HepG2 (cell line): Measurements from ENCODE around the gene MPV17L2. TPM values are rescaled to one million over a fixed set of nuclear protein-coding genes. Genes with fewer than 3 reads are reported as not detected.

Experiments used
- AGO1 ChIP-seq: fragments of 200-400 bp; formaldehyde crosslinking; IDR thresholded peaks from 2 replicates; pipeline ENCODE4 v1.6.1; 2017; ENCODE audit warnings: mild to moderate bottlenecking, low read depth, low read length, moderate library complexity; ENCODE audit not compliant: poor library complexity, severe bottlenecking
- DPF2 ChIP-seq: sonication (generic); formaldehyde crosslinking; IDR thresholded peaks from 2 replicates; pipeline ENCODE4 v1.4.0; 2020; ENCODE audit warnings: mild to moderate bottlenecking, low read depth, missing genetic modification reagents, borderline replicate concordance
- RBM39 ChIP-seq: fragments of 200-400 bp; formaldehyde crosslinking; IDR thresholded peaks from one replicate; pipeline ENCODE4 v1.6.1; 2018; ENCODE audit warnings: antibody characterized with exemption, mild to moderate bottlenecking, low read depth, low read length; ENCODE audit not compliant: poor library complexity, severe bottlenecking
- REXO4 ChIP-seq: sonication (generic); formaldehyde crosslinking; IDR thresholded peaks from 2 replicates; pipeline ENCODE4 v1.8.0; 2022; ENCODE audit warnings: missing genetic modification reagents, mild to moderate bottlenecking, borderline replicate concordance
- TEAD3 ChIP-seq: optimal IDR thresholded peaks from 2 replicates; pipeline ENCODE3; 2016; ENCODE audit warnings: borderline replicate concordance
- ZBTB3 ChIP-seq: sonication (generic); formaldehyde crosslinking; IDR thresholded peaks from 2 replicates; pipeline ENCODE4 v1.4.0; 2020; ENCODE audit warnings: low read depth, mild to moderate bottlenecking, moderate library complexity, missing genetic modification reagents, borderline replicate concordance
- ZC3H4 ChIP-seq: sonication (generic); formaldehyde crosslinking; IDR thresholded peaks from 2 replicates; pipeline ENCODE4 v1.4.0; 2020; ENCODE audit warnings: missing genetic modification reagents, borderline replicate concordance
- ZNF282 ChIP-seq: fragments of 450-650 bp; IDR thresholded peaks from 2 replicates; pipeline ENCODE4 v1.6.1; 2018; ENCODE audit not compliant: partially characterized antibody
- ZNF333 ChIP-seq: sonication (generic); formaldehyde crosslinking; IDR thresholded peaks from 2 replicates; pipeline ENCODE4 v1.4.0; 2020; ENCODE audit warnings: mild to moderate bottlenecking, missing genetic modification reagents, borderline replicate concordance
- ZNF569 ChIP-seq: sonication (generic); formaldehyde crosslinking; IDR thresholded peaks from 2 replicates; pipeline ENCODE4 v1.5.0; 2020; ENCODE audit warnings: mild to moderate bottlenecking, missing genetic modification reagents, moderate library complexity, borderline replicate concordance
- ZNF747 ChIP-seq: sonication (generic); formaldehyde crosslinking; IDR thresholded peaks from 2 replicates; pipeline ENCODE4 v1.8.1; 2023; ENCODE audit warnings: missing genetic modification reagents, mild to moderate bottlenecking, borderline replicate concordance
- ZNF850 ChIP-seq: sonication (generic); formaldehyde crosslinking; conservative IDR thresholded peaks from 2 replicates; pipeline ENCODE4 v1.9.0; 2021; ENCODE audit warnings: mild to moderate bottlenecking, missing genetic modification reagents
- polyA plus RNA-seq, 8 experiments: library from polyadenylated mRNA; depleted of rRNA in 3 of 8; stranded (reverse) in 7 of 8; unstranded in 1 of 8; fragments of >200 nt; fragmentation: Illumina TruSeq in 4 of 8; extraction: Trizol in 4 of 8; gene quantifications; 2 replicates each; pipeline versions ENCODE4 v1.2.1 to v1.2.3, GENCODE V29; 2011 to 2016; ENCODE audit warnings: low read depth in 4 of 8, missing spikeins in 1 of 8, mixed read lengths in 1 of 8; ENCODE audit not compliant: insufficient read depth in 1 of 8
- total RNA-seq, 5 experiments: library from RNA; depleted of rRNA; stranded (reverse); fragments of >200 nt; fragmentation: Illumina TruSeq; extraction: Trizol; gene quantifications; 2 replicates each; pipeline ENCODE4 v1.2.3, GENCODE V29; 2016; ENCODE audit warnings: low read depth in 1 of 5
- TF ChIP-seq, protein P1 (sequence below): sonication (generic); formaldehyde crosslinking; IDR thresholded peaks from 2 replicates; pipeline ENCODE4 v1.9.0; 2022; ENCODE audit warnings: missing genetic modification reagents, mild to moderate bottlenecking, borderline replicate concordance
- TF ChIP-seq, protein P2 (sequence below): sonication (generic); formaldehyde crosslinking; IDR thresholded peaks from 2 replicates; pipeline ENCODE4 v1.4.0; 2020; ENCODE audit warnings: missing genetic modification reagents
- TF ChIP-seq, protein P3 (sequence below): sonication (generic); formaldehyde crosslinking; IDR thresholded peaks from 2 replicates; pipeline ENCODE4 v1.4.0; 2020; ENCODE audit warnings: missing genetic modification reagents, mild to moderate bottlenecking, borderline replicate concordance
- TF ChIP-seq, protein P4 (sequence below): sonication (generic); formaldehyde crosslinking; IDR thresholded peaks from 2 replicates; pipeline ENCODE4 v1.4.0; 2020; ENCODE audit warnings: missing genetic modification reagents
- TF ChIP-seq, protein P5 (sequence below): sonication (generic); formaldehyde crosslinking; conservative IDR thresholded peaks from 2 replicates; pipeline ENCODE4 v1.4.0; 2020; ENCODE audit warnings: missing genetic modification reagents

MPV17L2 gene
- total and polyA plus RNA-seq, 2 of the 13 experiments (the other 11 are each of a cell fraction or from before 2014, with no cell fraction given), result 13.6 to 16.7 TPM

DNA sequence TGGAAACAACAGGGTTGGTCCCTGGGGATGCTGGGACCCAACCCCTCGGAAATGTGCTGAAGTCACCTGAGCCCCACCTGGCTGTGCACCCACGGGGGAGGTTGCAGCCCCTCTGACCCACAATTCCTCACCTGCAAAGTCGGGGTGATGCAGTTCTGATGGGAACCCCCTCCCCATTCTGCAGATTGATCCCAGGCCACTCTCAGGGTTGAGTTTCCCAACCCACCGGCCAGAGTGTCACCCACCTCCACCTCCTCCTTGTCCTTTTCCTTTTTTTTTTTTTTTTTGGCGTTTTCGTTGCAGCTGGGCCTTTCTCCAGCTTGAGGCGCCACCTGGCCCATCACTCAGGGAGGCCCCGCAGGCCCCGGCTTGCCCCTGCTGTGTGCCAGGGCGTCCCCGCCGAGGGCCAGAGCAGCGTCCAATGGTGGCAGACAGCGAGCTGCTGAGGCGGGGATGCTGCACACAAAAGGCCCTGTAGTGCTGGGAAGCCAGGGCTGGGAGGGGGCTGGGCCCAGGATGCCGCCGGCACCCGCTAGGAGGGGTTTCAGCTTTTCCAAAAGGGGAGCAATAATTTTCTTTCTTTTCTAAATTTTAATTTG is 35.5 kb upstream of the MPV17L2 start (continued):
- TF ChIP-seq, protein P1, sequence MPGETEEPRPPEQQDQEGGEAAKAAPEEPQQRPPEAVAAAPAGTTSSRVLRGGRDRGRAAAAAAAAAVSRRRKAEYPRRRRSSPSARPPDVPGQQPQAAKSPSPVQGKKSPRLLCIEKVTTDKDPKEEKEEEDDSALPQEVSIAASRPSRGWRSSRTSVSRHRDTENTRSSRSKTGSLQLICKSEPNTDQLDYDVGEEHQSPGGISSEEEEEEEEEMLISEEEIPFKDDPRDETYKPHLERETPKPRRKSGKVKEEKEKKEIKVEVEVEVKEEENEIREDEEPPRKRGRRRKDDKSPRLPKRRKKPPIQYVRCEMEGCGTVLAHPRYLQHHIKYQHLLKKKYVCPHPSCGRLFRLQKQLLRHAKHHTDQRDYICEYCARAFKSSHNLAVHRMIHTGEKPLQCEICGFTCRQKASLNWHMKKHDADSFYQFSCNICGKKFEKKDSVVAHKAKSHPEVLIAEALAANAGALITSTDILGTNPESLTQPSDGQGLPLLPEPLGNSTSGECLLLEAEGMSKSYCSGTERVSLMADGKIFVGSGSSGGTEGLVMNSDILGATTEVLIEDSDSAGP (CRISPR knock-in tag), result no peak
- TF ChIP-seq DPF2 (CRISPR knock-in tag) (no peak), ZBTB3 (CRISPR knock-in tag) (no peak), ZNF569 (CRISPR knock-in tag) (no peak), ZNF333 (no peak), AGO1 (peak; percentile 19), TEAD3 (CRISPR knock-in tag) (no peak), ZNF747 (CRISPR knock-in tag) (no peak), ZNF282 (no peak), ZC3H4 (no peak), RBM39 (peak; percentile 28), ZNF850 (CRISPR knock-in tag) (no peak), REXO4 (no peak)
- TF ChIP-seq, protein P2, sequence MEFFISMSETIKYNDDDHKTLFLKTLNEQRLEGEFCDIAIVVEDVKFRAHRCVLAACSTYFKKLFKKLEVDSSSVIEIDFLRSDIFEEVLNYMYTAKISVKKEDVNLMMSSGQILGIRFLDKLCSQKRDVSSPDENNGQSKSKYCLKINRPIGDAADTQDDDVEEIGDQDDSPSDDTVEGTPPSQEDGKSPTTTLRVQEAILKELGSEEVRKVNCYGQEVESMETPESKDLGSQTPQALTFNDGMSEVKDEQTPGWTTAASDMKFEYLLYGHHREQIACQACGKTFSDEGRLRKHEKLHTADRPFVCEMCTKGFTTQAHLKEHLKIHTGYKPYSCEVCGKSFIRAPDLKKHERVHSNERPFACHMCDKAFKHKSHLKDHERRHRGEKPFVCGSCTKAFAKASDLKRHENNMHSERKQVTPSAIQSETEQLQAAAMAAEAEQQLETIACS (CRISPR knock-in tag), result no peak
- TF ChIP-seq, protein P3, sequence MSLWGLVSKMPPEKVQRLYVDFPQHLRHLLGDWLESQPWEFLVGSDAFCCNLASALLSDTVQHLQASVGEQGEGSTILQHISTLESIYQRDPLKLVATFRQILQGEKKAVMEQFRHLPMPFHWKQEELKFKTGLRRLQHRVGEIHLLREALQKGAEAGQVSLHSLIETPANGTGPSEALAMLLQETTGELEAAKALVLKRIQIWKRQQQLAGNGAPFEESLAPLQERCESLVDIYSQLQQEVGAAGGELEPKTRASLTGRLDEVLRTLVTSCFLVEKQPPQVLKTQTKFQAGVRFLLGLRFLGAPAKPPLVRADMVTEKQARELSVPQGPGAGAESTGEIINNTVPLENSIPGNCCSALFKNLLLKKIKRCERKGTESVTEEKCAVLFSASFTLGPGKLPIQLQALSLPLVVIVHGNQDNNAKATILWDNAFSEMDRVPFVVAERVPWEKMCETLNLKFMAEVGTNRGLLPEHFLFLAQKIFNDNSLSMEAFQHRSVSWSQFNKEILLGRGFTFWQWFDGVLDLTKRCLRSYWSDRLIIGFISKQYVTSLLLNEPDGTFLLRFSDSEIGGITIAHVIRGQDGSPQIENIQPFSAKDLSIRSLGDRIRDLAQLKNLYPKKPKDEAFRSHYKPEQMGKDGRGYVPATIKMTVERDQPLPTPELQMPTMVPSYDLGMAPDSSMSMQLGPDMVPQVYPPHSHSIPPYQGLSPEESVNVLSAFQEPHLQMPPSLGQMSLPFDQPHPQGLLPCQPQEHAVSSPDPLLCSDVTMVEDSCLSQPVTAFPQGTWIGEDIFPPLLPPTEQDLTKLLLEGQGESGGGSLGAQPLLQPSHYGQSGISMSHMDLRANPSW (CRISPR knock-in tag), result no peak
- TF ChIP-seq, protein P4, sequence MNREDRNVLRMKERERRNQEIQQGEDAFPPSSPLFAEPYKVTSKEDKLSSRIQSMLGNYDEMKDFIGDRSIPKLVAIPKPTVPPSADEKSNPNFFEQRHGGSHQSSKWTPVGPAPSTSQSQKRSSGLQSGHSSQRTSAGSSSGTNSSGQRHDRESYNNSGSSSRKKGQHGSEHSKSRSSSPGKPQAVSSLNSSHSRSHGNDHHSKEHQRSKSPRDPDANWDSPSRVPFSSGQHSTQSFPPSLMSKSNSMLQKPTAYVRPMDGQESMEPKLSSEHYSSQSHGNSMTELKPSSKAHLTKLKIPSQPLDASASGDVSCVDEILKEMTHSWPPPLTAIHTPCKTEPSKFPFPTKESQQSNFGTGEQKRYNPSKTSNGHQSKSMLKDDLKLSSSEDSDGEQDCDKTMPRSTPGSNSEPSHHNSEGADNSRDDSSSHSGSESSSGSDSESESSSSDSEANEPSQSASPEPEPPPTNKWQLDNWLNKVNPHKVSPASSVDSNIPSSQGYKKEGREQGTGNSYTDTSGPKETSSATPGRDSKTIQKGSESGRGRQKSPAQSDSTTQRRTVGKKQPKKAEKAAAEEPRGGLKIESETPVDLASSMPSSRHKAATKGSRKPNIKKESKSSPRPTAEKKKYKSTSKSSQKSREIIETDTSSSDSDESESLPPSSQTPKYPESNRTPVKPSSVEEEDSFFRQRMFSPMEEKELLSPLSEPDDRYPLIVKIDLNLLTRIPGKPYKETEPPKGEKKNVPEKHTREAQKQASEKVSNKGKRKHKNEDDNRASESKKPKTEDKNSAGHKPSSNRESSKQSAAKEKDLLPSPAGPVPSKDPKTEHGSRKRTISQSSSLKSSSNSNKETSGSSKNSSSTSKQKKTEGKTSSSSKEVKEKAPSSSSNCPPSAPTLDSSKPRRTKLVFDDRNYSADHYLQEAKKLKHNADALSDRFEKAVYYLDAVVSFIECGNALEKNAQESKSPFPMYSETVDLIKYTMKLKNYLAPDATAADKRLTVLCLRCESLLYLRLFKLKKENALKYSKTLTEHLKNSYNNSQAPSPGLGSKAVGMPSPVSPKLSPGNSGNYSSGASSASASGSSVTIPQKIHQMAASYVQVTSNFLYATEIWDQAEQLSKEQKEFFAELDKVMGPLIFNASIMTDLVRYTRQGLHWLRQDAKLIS (CRISPR knock-in tag), result no peak
- TF ChIP-seq, protein P5, sequence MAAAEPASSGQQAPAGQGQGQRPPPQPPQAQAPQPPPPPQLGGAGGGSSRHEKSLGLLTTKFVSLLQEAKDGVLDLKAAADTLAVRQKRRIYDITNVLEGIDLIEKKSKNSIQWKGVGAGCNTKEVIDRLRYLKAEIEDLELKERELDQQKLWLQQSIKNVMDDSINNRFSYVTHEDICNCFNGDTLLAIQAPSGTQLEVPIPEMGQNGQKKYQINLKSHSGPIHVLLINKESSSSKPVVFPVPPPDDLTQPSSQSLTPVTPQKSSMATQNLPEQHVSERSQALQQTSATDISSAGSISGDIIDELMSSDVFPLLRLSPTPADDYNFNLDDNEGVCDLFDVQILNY, result no peak
